ENCODE measurements around the gene THSD4. TPM values are rescaled to one million over a fixed set of nuclear protein-coding genes. Genes with fewer than 3 reads are reported as not detected.
"Not testable (repeated sequence)": the region's sequence is repeated elsewhere in the genome, so short reads cannot be mapped to it uniquely, and the experiment has no call there.

Gene THSD4
- total RNA-seq, 1 experiment from 2014 or later, result 1.2 TPM

- no peak for DNase-seq (ENCODE audit: low spot score)
- in situ Hi-C loops (cut with HindIII; ENCODE audit: low sequenced_read_pairs), result no loop called here
Measured at GRCh38 chr15:71139241-71139640, 24.0 kb downstream of the THSD4 start.

DNA sequence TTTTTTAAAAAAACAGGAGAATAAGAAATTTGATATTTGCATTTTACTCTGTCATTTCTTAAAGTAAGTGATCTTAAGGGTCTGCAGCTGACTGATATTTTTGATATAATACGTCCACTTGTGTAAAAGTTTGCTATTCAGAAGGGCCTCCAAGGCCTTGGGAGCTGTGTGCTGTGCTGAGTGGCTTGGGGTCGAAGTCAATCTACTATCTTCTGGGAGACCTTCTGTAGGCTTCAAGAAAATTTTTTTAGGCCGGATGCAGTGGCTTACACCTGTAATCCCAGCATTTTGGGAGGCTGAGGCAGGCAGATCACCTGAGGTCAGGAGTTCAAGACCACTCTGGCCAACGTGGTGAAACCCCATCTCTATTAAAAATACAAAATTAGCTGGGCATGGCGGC is 26.3 kb downstream of the THSD4 start:
- DNase-seq (ENCODE audit: low spot score), result no peak
- in situ Hi-C loops (cut with HindIII; ENCODE audit: low sequenced_read_pairs), result no loop called here

- in situ Hi-C loops (cut with HindIII; ENCODE audit: low sequenced_read_pairs), result no loop called here
- no peak for DNase-seq (ENCODE audit: low spot score)
Measured at GRCh38 chr15:71142780-71143179, 27.5 kb downstream of the THSD4 start.

DNA sequence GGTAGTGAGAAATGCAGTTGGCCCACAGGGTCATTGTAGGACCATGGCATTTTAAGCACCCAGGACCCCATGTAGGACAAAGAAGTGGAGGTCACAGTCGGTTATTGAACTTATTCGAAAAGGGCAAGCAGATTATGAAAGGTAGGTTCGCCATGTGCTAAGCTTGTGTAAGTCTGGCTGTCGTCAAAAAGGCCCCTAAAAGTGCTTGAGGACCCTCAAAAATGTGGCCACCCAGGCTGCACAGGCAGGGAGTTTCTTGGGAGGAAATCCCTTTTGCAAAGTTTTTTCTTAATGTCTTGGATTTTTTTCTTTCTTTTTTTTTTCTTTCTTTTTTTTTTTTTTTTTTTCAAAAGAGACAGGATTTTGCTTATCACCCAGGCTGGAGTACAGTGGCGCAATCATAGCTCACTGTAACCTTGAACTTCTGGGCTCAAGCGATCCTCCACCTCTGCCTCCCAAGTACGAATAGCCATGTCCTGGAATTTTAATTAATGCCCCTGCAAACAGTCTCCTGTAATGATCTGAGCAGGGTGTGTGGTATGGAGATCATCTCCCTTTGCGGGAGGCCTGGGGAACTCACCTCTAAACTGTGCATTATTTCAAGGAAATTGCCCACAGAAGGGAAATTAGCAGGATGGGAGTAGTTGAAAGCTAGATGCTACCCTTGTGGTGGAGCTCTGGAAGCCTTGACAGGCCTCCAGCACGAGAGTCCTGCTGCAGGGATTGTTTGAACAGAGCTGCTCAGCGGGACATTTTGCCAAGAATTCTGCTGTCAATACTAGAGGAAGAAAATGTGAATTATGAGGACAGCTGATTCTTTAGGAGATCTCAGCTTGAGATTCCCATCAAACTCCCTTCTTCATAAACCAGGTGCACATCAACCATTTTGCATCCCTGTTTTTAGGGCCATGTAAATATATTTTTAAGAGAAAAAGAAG is 28.4 kb downstream of the THSD4 start:
- in situ Hi-C loops (cut with HindIII; ENCODE audit: low sequenced_read_pairs), result no loop called here
- no peak for DNase-seq (ENCODE audit: low spot score)

GRCh38 chr15:71145648-71146047 is 30.4 kb downstream of the THSD4 start:
- no peak for DNase-seq (ENCODE audit: low spot score)
- in situ Hi-C loops (cut with HindIII; ENCODE audit: low sequenced_read_pairs), result no loop called here

DNA sequence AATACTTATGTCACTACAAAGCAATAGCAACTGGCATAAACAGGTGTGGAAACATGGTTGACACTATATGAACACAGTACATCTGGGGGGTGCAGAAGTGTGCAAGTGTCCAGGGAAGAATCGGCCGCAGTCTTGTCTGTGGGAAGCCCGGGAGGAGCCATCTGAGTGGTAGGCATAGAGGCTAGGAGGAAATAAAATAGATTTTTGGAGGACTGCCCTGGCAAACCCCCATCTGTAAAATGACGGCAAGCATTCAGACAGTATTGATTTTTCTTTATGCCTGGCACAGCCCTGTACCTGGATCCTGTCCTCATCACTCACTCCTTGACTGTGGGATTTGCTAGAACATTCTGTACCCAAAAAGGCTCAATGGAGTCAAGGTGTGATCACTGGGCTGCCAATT is 31.3 kb downstream of the THSD4 start:
- in situ Hi-C loops (cut with HindIII; ENCODE audit: low sequenced_read_pairs), result no loop called here
- DNase-seq (ENCODE audit: low spot score), result no peak

DNA sequence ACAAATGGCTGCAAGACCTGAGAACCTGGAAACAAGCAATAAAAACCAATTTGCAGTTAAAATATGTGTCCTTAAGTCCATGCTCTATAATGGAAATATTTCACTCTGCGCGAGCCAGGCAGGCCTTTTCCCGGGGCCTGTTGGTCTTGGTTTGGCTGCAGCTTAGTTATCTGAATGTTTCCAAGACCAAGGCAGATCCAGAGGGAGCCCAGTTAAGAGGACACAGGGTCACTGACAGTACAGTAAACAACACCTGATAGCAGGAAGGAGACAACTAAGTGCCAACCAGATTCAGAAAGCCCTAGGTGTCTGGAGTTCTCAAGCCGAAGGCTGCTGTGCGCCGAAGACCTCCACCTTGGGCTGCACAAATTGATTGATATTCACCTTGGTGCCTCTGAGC is 32.8 kb downstream of the THSD4 start:
- in situ Hi-C loops (cut with HindIII; ENCODE audit: low sequenced_read_pairs), result no loop called here
- no peak for DNase-seq (ENCODE audit: low spot score)

- no peak for DNase-seq (ENCODE audit: low spot score)
Measured at GRCh38 chr15:71149646-71150557, 34.6 kb downstream of the THSD4 start.

DNA sequence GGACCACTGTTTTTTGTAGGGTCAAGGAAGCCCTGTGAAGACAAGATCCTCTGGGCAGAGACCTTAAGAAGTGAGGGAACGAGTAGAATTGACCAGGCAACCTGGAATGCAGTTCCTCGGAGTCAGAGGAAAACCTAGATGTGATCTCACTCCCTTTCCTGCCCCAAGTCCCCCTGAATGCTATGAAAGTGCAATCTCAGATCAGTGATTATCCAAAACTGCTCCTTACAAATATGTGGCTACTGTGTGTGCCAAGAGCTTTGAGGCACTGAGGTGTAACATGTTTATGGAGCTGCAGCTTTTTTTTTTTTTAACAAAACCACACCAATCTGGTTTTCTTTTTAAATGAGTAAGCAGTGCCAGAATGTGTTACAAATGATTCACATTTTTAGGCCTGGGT is 35.8 kb downstream of the THSD4 start:
- in situ Hi-C loops (cut with HindIII; ENCODE audit: low sequenced_read_pairs), result no loop called here
- no peak for DNase-seq (ENCODE audit: low spot score)

More at GRCh38 chr15:71149646-71150557, 34.6 kb downstream of the THSD4 start:
- in situ Hi-C loops (cut with HindIII; ENCODE audit: low sequenced_read_pairs), result no loop called here

DNA sequence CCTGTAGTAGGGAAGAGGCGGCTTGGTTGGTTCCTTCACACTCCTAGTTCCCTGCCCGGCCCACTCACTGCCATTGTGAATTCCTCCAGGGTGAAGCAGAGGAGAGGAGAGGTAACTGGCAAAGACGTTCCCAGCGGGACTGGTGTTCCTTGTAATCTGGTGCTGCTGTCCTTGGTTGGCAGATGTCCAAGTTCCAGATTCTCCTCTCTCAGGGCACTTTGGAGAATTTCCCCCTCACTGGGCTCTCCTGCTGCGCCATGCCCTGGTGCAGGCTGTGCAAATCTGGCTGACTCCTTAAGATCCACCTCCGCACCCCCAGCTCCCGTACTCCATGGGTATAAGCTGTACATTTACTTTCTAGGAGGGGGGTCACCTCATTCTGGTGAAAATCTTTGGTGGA is 37.3 kb downstream of the THSD4 start:
- DNase-seq (ENCODE audit: low spot score), result no peak
- in situ Hi-C loops (cut with HindIII; ENCODE audit: low sequenced_read_pairs), result no loop called here

GRCh38 chr15:71153823-71154524 is 38.7 kb downstream of the THSD4 start:
- in situ Hi-C loops (cut with HindIII; ENCODE audit: low sequenced_read_pairs), result no loop called here

DNA sequence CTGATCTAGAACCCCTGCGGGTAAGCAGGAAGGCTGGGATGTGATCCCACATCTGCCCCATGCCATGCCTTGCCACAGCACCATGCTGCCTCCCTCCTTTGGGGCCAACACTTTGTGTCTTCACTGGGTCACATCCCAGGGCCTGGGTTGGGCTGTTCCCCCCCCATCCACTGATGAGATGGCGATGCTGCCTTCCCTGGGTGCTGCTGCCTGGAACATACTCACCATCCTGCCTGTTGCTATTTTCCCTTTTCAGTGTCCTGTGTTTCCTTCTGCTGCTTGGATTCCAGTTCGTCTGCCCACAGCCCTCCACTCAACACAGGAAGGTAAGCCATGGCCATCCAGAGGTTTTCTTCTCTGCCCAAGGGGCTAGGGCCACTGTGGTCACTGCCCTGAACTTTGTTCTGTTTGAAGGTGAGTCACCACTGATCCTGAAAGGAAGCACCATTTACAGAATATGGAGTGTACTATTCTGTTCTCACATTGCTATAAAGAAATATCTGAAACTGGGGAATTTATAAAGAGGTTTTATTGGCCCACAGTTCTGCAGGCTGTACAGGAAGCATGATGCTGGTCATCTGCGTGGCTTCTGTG is 39.4 kb downstream of the THSD4 start:
- no peak for DNase-seq (ENCODE audit: low spot score)
- in situ Hi-C loops (cut with HindIII; ENCODE audit: low sequenced_read_pairs), result no loop called here

More at GRCh38 chr15:71153823-71154524, 38.7 kb downstream of the THSD4 start:
- DNase-seq (ENCODE audit: low spot score), result no peak

DNA sequence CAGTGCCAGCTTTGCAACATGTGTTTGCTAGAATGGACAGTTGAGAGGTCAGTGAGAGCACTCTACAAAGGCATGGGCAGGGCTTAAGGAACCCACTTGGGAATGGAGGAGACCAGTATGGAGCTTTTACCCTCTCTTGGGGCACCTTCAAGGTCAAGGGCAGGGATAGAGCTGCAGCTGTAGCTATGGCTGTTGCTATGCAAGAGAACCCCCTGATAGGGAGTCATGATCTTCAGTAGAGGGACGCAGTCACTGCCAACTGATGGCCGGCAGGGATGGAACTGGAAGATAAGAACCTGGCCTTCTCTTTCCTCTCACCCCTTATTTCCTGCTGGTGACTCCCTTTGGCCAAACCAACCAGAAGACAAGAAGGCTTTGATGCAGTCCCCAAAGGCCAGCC is 40.3 kb downstream of the THSD4 start:
- DNase-seq (ENCODE audit: low spot score), result no peak
- in situ Hi-C loops (cut with HindIII; ENCODE audit: low sequenced_read_pairs), result no loop called here

- in situ Hi-C loops (cut with HindIII; ENCODE audit: low sequenced_read_pairs), result no loop called here
Measured at GRCh38 chr15:71160976-71161375, 45.7 kb downstream of the THSD4 start.

GRCh38 chr15:71162309-71162708 is 47.0 kb downstream of the THSD4 start:
- in situ Hi-C loops (cut with HindIII; ENCODE audit: low sequenced_read_pairs), result no loop called here
- DNase-seq (ENCODE audit: low spot score), result no peak

More at GRCh38 chr15:71160976-71161375, 45.7 kb downstream of the THSD4 start:
- DNase-seq (ENCODE audit: low spot score), result no peak

DNA sequence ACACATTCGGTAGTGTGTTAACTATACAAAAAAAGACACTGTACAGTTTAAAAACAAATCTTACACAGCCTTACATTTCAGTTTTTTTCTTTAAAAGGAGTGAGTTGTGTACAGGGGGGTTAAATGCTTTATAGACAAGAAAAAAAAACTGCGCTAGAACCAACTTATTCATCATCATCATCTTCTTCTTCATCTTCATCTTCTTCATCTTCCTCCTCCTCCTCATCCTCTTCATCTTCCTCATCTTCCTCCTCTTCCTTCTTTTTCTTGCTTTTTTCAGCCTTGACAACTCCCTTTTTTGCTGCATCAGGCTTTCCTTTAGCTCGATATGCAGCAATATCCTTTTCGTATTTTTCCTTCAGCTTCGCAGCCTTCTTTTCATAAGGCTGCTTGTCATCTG is 49.3 kb downstream of the THSD4 start:
- DNase-seq (ENCODE audit: low spot score); in situ Hi-C loops (cut with HindIII; ENCODE audit: low sequenced_read_pairs): not testable (repeated sequence)

- in situ Hi-C loops (cut with HindIII; ENCODE audit: low sequenced_read_pairs), result no loop called here
- DNase-seq (ENCODE audit: low spot score), result no peak
Measured at GRCh38 chr15:71167445-71168165, 52.3 kb downstream of the THSD4 start.

DNA sequence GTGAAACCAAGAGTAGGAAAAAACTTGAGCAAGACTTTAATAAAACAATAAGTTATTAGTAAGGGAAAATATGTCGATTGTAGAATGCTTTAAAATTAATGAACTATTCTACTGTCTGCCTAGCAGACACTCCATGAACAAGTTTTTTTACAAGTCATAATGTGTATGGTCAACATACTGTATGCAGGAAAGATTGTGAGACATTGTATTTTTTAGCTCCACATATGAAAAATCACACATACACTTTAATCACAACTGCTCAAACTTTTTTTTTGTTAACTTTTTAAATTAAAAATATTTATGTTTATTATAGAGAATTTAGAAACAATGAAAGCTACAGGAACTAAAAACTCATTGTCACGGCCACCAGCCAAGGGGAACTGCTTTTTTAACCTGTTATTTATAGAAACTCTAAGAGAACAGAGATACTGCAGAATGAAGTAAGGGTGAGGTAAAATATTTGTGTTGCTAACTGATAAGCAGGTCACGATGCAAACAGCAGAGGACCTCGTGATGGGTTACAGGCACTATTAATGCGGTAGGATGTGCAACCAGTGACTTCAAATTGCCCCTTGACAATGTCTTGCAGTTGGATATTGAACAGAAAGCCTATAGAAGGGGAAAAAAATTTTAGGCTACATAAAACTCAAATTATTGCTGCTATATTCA is 53.0 kb downstream of the THSD4 start:
- no peak for DNase-seq (ENCODE audit: low spot score)
- in situ Hi-C loops (cut with HindIII; ENCODE audit: low sequenced_read_pairs), result no loop called here

All from G401 (cell line).